22Rv1 (cell line): ENCODE results near the gene SLC22A14.

Experiments used
- CTCF ChIP-seq: fragments of 450-650 bp; IDR thresholded peaks from 2 replicates; pipeline ENCODE4 v1.5.1; 2017; ENCODE audit warnings: mild to moderate bottlenecking
- ZFX ChIP-seq: fragments of 450-650 bp; IDR thresholded peaks from 2 replicates; pipeline ENCODE4 v1.6.1; 2017; ENCODE audit warnings: antibody characterized with exemption, borderline replicate concordance

GRCh38 chr3:38366082-38366481 is 84.0 kb downstream of the SLC22A14 start:
- TF ChIP-seq CTCF (no peak), ZFX (no peak)
